ENCODE results near the gene WDR7.

WDR7 gene

GRCh38 chr18:56637176-56637575 lies 14.0 kb upstream of the WDR7 start:
- H3K4me3 ChIP-seq (ENCODE audit: low read length), result peak overlapping the region; percentile 90
- TF ChIP-seq CTCF (conservative IDR thresholded peaks at IDR 0.05; ENCODE audit: low read length), result no peak
- DNase-seq (ENCODE audit: low read depth), result no peak

- peak overlapping the region; percentile 90 for H3K4me3 ChIP-seq (ENCODE audit: low read length)
- no peak for TF ChIP-seq CTCF (conservative IDR thresholded peaks at IDR 0.05; ENCODE audit: low read length)
- DNase-seq (ENCODE audit: low read depth), result no peak
Observed at GRCh38 chr18:56637711-56638231, 13.4 kb upstream of the WDR7 start.

GRCh38 chr18:56638232-56639103 lies 12.7 kb upstream of the WDR7 start, which contains the start of gene TXNL1:
TSS of gene TXNL1 (minus strand) at chr18:56638592. CDS start at chr18:56638440, 152 bp downstream.
- H3K4me3 ChIP-seq (ENCODE audit: low read length), result peak within 1 kb of the TSS; percentile 90
- TF ChIP-seq CTCF (conservative IDR thresholded peaks at IDR 0.05; ENCODE audit: low read length), result no peak
- peak; percentile 98 for DNase-seq (ENCODE audit: low read depth)

- TF ChIP-seq CTCF (conservative IDR thresholded peaks at IDR 0.05; ENCODE audit: low read length), result no peak
- no peak for DNase-seq (ENCODE audit: low read depth)
- peak overlapping the region; percentile 66 for H3K4me3 ChIP-seq (ENCODE audit: low read length)
Observed at GRCh38 chr18:56639104-56639381, 12.1 kb upstream of the WDR7 start.

- no peak for DNase-seq (ENCODE audit: low read depth)
- no peak overlapping the region for H3K4me3 ChIP-seq (ENCODE audit: low read length)
- TF ChIP-seq CTCF (conservative IDR thresholded peaks at IDR 0.05; ENCODE audit: low read length), result no peak
Observed at GRCh38 chr18:56639571-56639970, 11.6 kb upstream of the WDR7 start.

GRCh38 chr18:56641714-56642337 lies 9.3 kb upstream of the WDR7 start:
- peak; percentile 25 for DNase-seq (ENCODE audit: low read depth)
- no peak overlapping the region for H3K4me3 ChIP-seq (ENCODE audit: low read length)
- TF ChIP-seq CTCF (conservative IDR thresholded peaks at IDR 0.05; ENCODE audit: low read length), result no peak

- H3K4me3 ChIP-seq (ENCODE audit: low read length), result no peak overlapping the region
- DNase-seq (ENCODE audit: low read depth), result no peak
Observed at GRCh38 chr18:56643381-56643780, 7.8 kb upstream of the WDR7 start.

More at GRCh38 chr18:56643381-56643780, 7.8 kb upstream of the WDR7 start:
- TF ChIP-seq CTCF (conservative IDR thresholded peaks at IDR 0.05; ENCODE audit: low read length), result no peak

Data from AG10803 (cell line).